ENCODE results near the gene TMEM232.

The TMEM232 gene

GRCh38 chr5:110478895-110479294 is 247.6 kb downstream of the TMEM232 start:
- Histone ChIP-seq H4K20me1 (ENCODE audit: insufficient read depth, low read length) (no peaks in the 10 kb centered on the region), H3K79me2 (ENCODE audit: insufficient read depth, low read length) (no peaks in the 10 kb centered on the region), H3K9ac (ENCODE audit: low read length) (no peak overlapping the region), H3K4me2 (ENCODE audit: low read length) (no peak overlapping the region), H2AFZ (ENCODE audit: low read length) (no peak overlapping the region), H3F3A (ENCODE audit: insufficient read depth, low read length) (no peaks in the 10 kb centered on the region; the same call in 1 of the 2 replicates), H3K4me3 (ENCODE audit: low read depth, low read length, poor library complexity, severe bottlenecking) (no peak overlapping the region), H3K27me3 (ENCODE audit: insufficient read depth, low read length) (no peaks in the 10 kb centered on the region), H3K9me2 (ENCODE audit: low read depth, low read length) (no peaks in the 10 kb centered on the region), H3K4me1 (ENCODE audit: insufficient read depth, low read length, severe bottlenecking) (no peaks in the 10 kb centered on the region), H3K9me3 (ENCODE audit: low read length) (no peaks in the 10 kb centered on the region), H3K27ac (ENCODE audit: low read depth, low read length, poor library complexity, severe bottlenecking) (no peak overlapping the region), H3K36me3 (ENCODE audit: insufficient read depth, low read length) (no peaks in the 10 kb centered on the region)
- no peak for TF ChIP-seq CTCF (IDR thresholded peaks at IDR 0.05; ENCODE audit: low read length)

GRCh38 chr5:110477911-110478310 is 248.6 kb downstream of the TMEM232 start:
- no peak for TF ChIP-seq CTCF (IDR thresholded peaks at IDR 0.05; ENCODE audit: low read length)
- TF ChIP-seq EZH2 (IDR thresholded peaks at IDR 0.05; ENCODE audit: borderline replicate concordance, low read length), result no peak
- H3K9ac ChIP-seq (ENCODE audit: low read length), result no peak overlapping the region
- H3K4me1 ChIP-seq (ENCODE audit: insufficient read depth, low read length, severe bottlenecking), result no peaks in the 10 kb centered on the region
- no peaks in the 10 kb centered on the region for H3K9me2 ChIP-seq (ENCODE audit: low read depth, low read length)
- H4K20me1 ChIP-seq (ENCODE audit: insufficient read depth, low read length), result no peaks in the 10 kb centered on the region
- no peak overlapping the region for H3K4me3 ChIP-seq (ENCODE audit: low read depth, low read length, poor library complexity, severe bottlenecking)
- no peaks in the 10 kb centered on the region for H3K27me3 ChIP-seq (ENCODE audit: insufficient read depth, low read length)
- no peaks in the 10 kb centered on the region; the same call in 1 of the 2 replicates for H3F3A ChIP-seq (ENCODE audit: insufficient read depth, low read length)
- no peak overlapping the region for H3K4me2 ChIP-seq (ENCODE audit: low read length)
- H3K36me3 ChIP-seq (ENCODE audit: insufficient read depth, low read length), result no peaks in the 10 kb centered on the region
- H3K79me2 ChIP-seq (ENCODE audit: insufficient read depth, low read length), result no peaks in the 10 kb centered on the region
- H2AFZ ChIP-seq (ENCODE audit: low read length), result no peak overlapping the region
- no peak overlapping the region for H3K27ac ChIP-seq (ENCODE audit: low read depth, low read length, poor library complexity, severe bottlenecking)
- H3K9me3 ChIP-seq (ENCODE audit: low read length), result no peaks in the 10 kb centered on the region; the same call in 1 of the 2 replicates

GRCh38 chr5:110476164-110476563 is 250.3 kb downstream of the TMEM232 start:
- no peak overlapping the region for H3K9ac ChIP-seq (ENCODE audit: low read length)
- H3K4me3 ChIP-seq (ENCODE audit: low read depth, low read length, poor library complexity, severe bottlenecking), result no peak overlapping the region
- H3K36me3 ChIP-seq (ENCODE audit: insufficient read depth, low read length), result no peaks in the 10 kb centered on the region
- no peaks in the 10 kb centered on the region for H3K27me3 ChIP-seq (ENCODE audit: insufficient read depth, low read length)
- TF ChIP-seq EZH2 (IDR thresholded peaks at IDR 0.05; ENCODE audit: borderline replicate concordance, low read length) (no peak), CTCF (IDR thresholded peaks at IDR 0.05; ENCODE audit: low read length) (no peak)
- no peaks in the 10 kb centered on the region; the same call in 1 of the 2 replicates for H3F3A ChIP-seq (ENCODE audit: insufficient read depth, low read length)
- no peaks in the 10 kb centered on the region for H3K79me2 ChIP-seq (ENCODE audit: insufficient read depth, low read length)
- no peak overlapping the region for H3K27ac ChIP-seq (ENCODE audit: low read depth, low read length, poor library complexity, severe bottlenecking)
- no peak overlapping the region for H2AFZ ChIP-seq (ENCODE audit: low read length)
- H3K4me2 ChIP-seq (ENCODE audit: low read length), result no peak overlapping the region
- peaks cover 8% of the 10 kb centered on the region; the same call in 1 of the 2 replicates for H3K9me3 ChIP-seq (ENCODE audit: low read length)
- no peaks in the 10 kb centered on the region for H3K4me1 ChIP-seq (ENCODE audit: insufficient read depth, low read length, severe bottlenecking)
- H4K20me1 ChIP-seq (ENCODE audit: insufficient read depth, low read length), result no peaks in the 10 kb centered on the region
- H3K9me2 ChIP-seq (ENCODE audit: low read depth, low read length), result no peaks in the 10 kb centered on the region

Data from OCI-LY1 (cell line).